Activated naive CD4-positive, alpha-beta T cell treated with anti-CD3 and anti-CD28 coated beads for 36 hours (primary cell): ENCODE measurements around the gene C1QL4. TPM values are rescaled to one million over a fixed set of nuclear protein-coding genes. Genes with fewer than 3 reads are reported as not detected.
A peak's percentile ranks its signal among the peaks of the same experiment; 100 is the strongest.

Experiments
- CTCF ChIA-PET: fragments of 350-600 bp; sonication (Branson Sonifier 250); formaldehyde crosslinking; loops from one replicate; lab custom pipeline; 2021; ENCODE audit warnings: antibody characterized with exemption; lab: Charles Lee
- DNase-seq: peaks from one replicate; pipeline ENCODE4 v3.0.0-alpha.2; 2020
- H3K27ac Mint-ChIP-seq: one replicate; pipeline ENCODE4 v1.8.0; 2021; ENCODE audit warnings: mild to moderate bottlenecking, mixed read lengths
- H3K27me3 Mint-ChIP-seq: one replicate; pipeline ENCODE4 v1.8.0; 2021; ENCODE audit warnings: low read depth, mixed read lengths
- H3K36me3 Mint-ChIP-seq: one replicate; pipeline ENCODE4 v1.8.0; 2021; ENCODE audit warnings: low read depth, mixed read lengths
- H3K4me1 Mint-ChIP-seq: one replicate; pipeline ENCODE4 v1.8.0; 2021; ENCODE audit warnings: low read depth, mixed read lengths
- H3K4me3 Mint-ChIP-seq: one replicate; pipeline ENCODE4 v1.8.0; 2021; ENCODE audit warnings: mild to moderate bottlenecking, moderate library complexity, mixed read lengths
- H3K9me3 Mint-ChIP-seq: one replicate; pipeline ENCODE4 v1.8.0; 2021; ENCODE audit warnings: mixed read lengths
- intact Hi-C: fragments of 100-400 bp; cut with micrococcal nuclease; formaldehyde crosslinking; loops from one replicate; pipeline ENCODE4 v1.15.1; 2023
- total RNA-seq, 2 experiments: library from RNA; stranded (reverse); gene quantifications; one replicate each; pipeline ENCODE4 v1.2.3, GENCODE V29; 2021

The C1QL4 gene
- total RNA-seq, 2 experiments from 2014 or later: not detected

GRCh38 chr12:49296034-49296835, 40.8 kb downstream of the C1QL4 start:
- Mint-ChIP-seq H3K9me3 (no peaks in the 10 kb centered on the region), H3K36me3 (no peaks in the 10 kb centered on the region), H3K4me3 (peak overlapping the region; percentile 50), H3K27me3 (peaks cover 54% of the 10 kb centered on the region), H3K27ac (no peak overlapping the region), H3K4me1 (peaks cover 12% of the 10 kb centered on the region)
- peak; percentile 70 for DNase-seq
- CTCF ChIA-PET: interaction anchor here (0.6 to 14.1 kb wide), 22 partner anchors 9 to 478 kb away, joined by 3 to 153 read pairs (median 6); partner anchors contain the start of genes C1QL4, DNAJC22, SPATS2 and TROAP
- intact Hi-C loops: loop anchor here (2.0 kb wide), 1 partner anchor 31 kb away; the partner anchor contains the start of gene TUBA1C

- Mint-ChIP-seq H3K9me3 (no peaks in the 10 kb centered on the region), H3K27me3 (peaks cover 47% of the 10 kb centered on the region), H3K4me3 (no peak within 1 kb of the TSS), H3K4me1 (peaks cover 12% of the 10 kb centered on the region), H3K27ac (no peak within 1 kb of the TSS), H3K36me3 (no peaks in the 10 kb centered on the region)
- intact Hi-C loops: no loop called here
- CTCF ChIA-PET: interaction anchor here (0.5 to 14.1 kb wide), 20 partner anchors 9 to 328 kb away, joined by 3 to 153 read pairs (median 6); partner anchors contain the start of genes C1QL4, DNAJC22 and TROAP
- DNase-seq: no peak
Measured at GRCh38 chr12:49295082-49295936, 41.7 kb downstream of the C1QL4 start, which contains the start of gene PRPH. PRPH (plus strand) TSS chr12:49295147; CDS start chr12:49295201, 54 bp downstream.

GRCh38 chr12:49294804-49295081, 42.2 kb downstream of the C1QL4 start:
- no peak for DNase-seq

GRCh38 chr12:49294086-49294803, 42.7 kb downstream of the C1QL4 start:
- no peak overlapping the region for H3K4me3 Mint-ChIP-seq
- H3K27me3 Mint-ChIP-seq: peaks cover 47% of the 10 kb centered on the region

More at GRCh38 chr12:49294804-49295081, 42.2 kb downstream of the C1QL4 start:
- Mint-ChIP-seq H3K27ac (no peak overlapping the region), H3K4me3 (no peak overlapping the region), H3K36me3 (no peaks in the 10 kb centered on the region), H3K27me3 (peaks cover 47% of the 10 kb centered on the region), H3K9me3 (no peaks in the 10 kb centered on the region), H3K4me1 (peaks cover 12% of the 10 kb centered on the region)
- intact Hi-C loops: no loop called here
- CTCF ChIA-PET: interaction anchor here (0.5 to 14.1 kb wide), 17 partner anchors 9 to 328 kb away, joined by 3 to 153 read pairs (median 6); partner anchors contain the start of genes C1QL4, DNAJC22 and TROAP

GRCh38 chr12:49293056-49293956, 43.7 kb downstream of the C1QL4 start:
- H3K27ac Mint-ChIP-seq: no peak overlapping the region
- H3K4me3 Mint-ChIP-seq: no peak overlapping the region
- peaks cover 43% of the 10 kb centered on the region for H3K27me3 Mint-ChIP-seq
- H3K4me1 Mint-ChIP-seq: peaks cover 12% of the 10 kb centered on the region
- no peaks in the 10 kb centered on the region for H3K36me3 Mint-ChIP-seq
- intact Hi-C loops: no loop called here
- CTCF ChIA-PET: interaction anchor here (1.3 to 14.1 kb wide), 8 partner anchors 45 to 285 kb away, joined by 4 to 153 read pairs (median 28); partner anchors contain the start of genes C1QL4 and DNAJC22
- DNase-seq: no peak
- H3K9me3 Mint-ChIP-seq: no peaks in the 10 kb centered on the region

More at GRCh38 chr12:49294086-49294803, 42.7 kb downstream of the C1QL4 start:
- no peak overlapping the region for H3K27ac Mint-ChIP-seq
- CTCF ChIA-PET: interaction anchor here (0.5 to 14.1 kb wide), 13 partner anchors 11 to 287 kb away, joined by 3 to 153 read pairs (median 8); partner anchors contain the start of genes C1QL4, DNAJC22 and TROAP
- intact Hi-C loops: no loop called here
- DNase-seq: no peak
- no peaks in the 10 kb centered on the region for H3K9me3 Mint-ChIP-seq
- peaks cover 12% of the 10 kb centered on the region for H3K4me1 Mint-ChIP-seq
- H3K36me3 Mint-ChIP-seq: no peaks in the 10 kb centered on the region

- Mint-ChIP-seq H3K9me3 (no peaks in the 10 kb centered on the region), H3K4me3 (no peak overlapping the region), H3K27ac (no peak overlapping the region), H3K27me3 (peaks cover 43% of the 10 kb centered on the region), H3K4me1 (peaks cover 12% of the 10 kb centered on the region), H3K36me3 (no peaks in the 10 kb centered on the region)
- DNase-seq: no peak
- intact Hi-C loops: no loop called here
- CTCF ChIA-PET: interaction anchor here (2.6 to 14.1 kb wide), 6 partner anchors 46 to 221 kb away, joined by 8 to 153 read pairs (median 43); partner anchors contain the start of genes C1QL4 and DNAJC22
Measured at GRCh38 chr12:49292729-49293055, 44.3 kb downstream of the C1QL4 start.

GRCh38 chr12:49288922-49289555, 47.9 kb downstream of the C1QL4 start:
- intact Hi-C loops: loop anchor here (1.0 kb wide), 4 partner anchors 48 to 225 kb away; partner anchors contain the start of gene C1QL4
- Mint-ChIP-seq H3K27ac (no peak overlapping the region), H3K4me3 (no peak overlapping the region), H3K36me3 (no peaks in the 10 kb centered on the region), H3K9me3 (no peaks in the 10 kb centered on the region), H3K4me1 (no peaks in the 10 kb centered on the region), H3K27me3 (peaks cover 20% of the 10 kb centered on the region)
- CTCF ChIA-PET: interaction anchor here (0.6 to 14.1 kb wide), 35 partner anchors 8 to 324 kb away, joined by 3 to 153 read pairs (median 5); partner anchors contain the start of genes C1QL4, DNAJC22, SPATS2 and TROAP
- no peak for DNase-seq

- no peaks in the 10 kb centered on the region for H3K36me3 Mint-ChIP-seq
- no peaks in the 10 kb centered on the region for H3K4me1 Mint-ChIP-seq
- H3K4me3 Mint-ChIP-seq: no peak overlapping the region
- no peaks in the 10 kb centered on the region for H3K9me3 Mint-ChIP-seq
- intact Hi-C loops: loop anchor here (1.0 kb wide), 4 partner anchors 49 to 226 kb away; partner anchors contain the start of gene C1QL4
- CTCF ChIA-PET: interaction anchor here (0.7 to 14.1 kb wide), 30 partner anchors 9 to 360 kb away, joined by 3 to 153 read pairs (median 6); partner anchors contain the start of genes C1QL4, DNAJC22, SPATS2 and TROAP
- H3K27ac Mint-ChIP-seq: no peak overlapping the region
- H3K27me3 Mint-ChIP-seq: peaks cover 17% of the 10 kb centered on the region
- DNase-seq: peak; percentile 82
Measured at GRCh38 chr12:49288412-49288853, 48.6 kb downstream of the C1QL4 start.

GRCh38 chr12:49287876-49288275, 49.1 kb downstream of the C1QL4 start:
- intact Hi-C loops: loop anchor here (1.0 kb wide), 4 partner anchors 49 to 226 kb away; partner anchors contain the start of gene C1QL4
- Mint-ChIP-seq H3K4me1 (no peaks in the 10 kb centered on the region), H3K36me3 (no peaks in the 10 kb centered on the region), H3K27ac (no peak overlapping the region), H3K27me3 (peaks cover 17% of the 10 kb centered on the region), H3K4me3 (no peak overlapping the region), H3K9me3 (no peaks in the 10 kb centered on the region)
- CTCF ChIA-PET: interaction anchor here (1.0 to 14.1 kb wide), 9 partner anchors 11 to 360 kb away, joined by 3 to 153 read pairs (median 12); partner anchors contain the start of genes C1QL4 and DNAJC22
- DNase-seq: no peak

GRCh38 chr12:49284672-49285071, 52.3 kb downstream of the C1QL4 start:
- no peaks in the 10 kb centered on the region for H3K9me3 Mint-ChIP-seq
- H3K4me1 Mint-ChIP-seq: no peaks in the 10 kb centered on the region
- H3K27me3 Mint-ChIP-seq: peaks cover 15% of the 10 kb centered on the region
- no peak overlapping the region for H3K27ac Mint-ChIP-seq
- no peaks in the 10 kb centered on the region for H3K36me3 Mint-ChIP-seq
- CTCF ChIA-PET: interaction anchor here (0.9 to 8.7 kb wide), 8 partner anchors 12 to 232 kb away, joined by 3 to 97 read pairs (median 8); partner anchors contain the start of genes C1QL4, DNAJC22 and PRPH
- H3K4me3 Mint-ChIP-seq: no peak overlapping the region
- no peak for DNase-seq
- intact Hi-C loops: no loop called here
